OCI-LY3 (cell line): Measurements from ENCODE around the gene LGALS3BP.

Source experiments
- H2AFZ ChIP-seq: fragments of 200-600, 300-600 bp; shearing (Covaris generic); 2 replicates; pipeline ENCODE4 v1.6.0; 2014; ENCODE audit warnings: antibody characterized with exemption, low read depth, low read length
- H3K27ac ChIP-seq: fragments of 200-600, 300-600 bp; sonication (generic); 2 replicates; pipeline ENCODE4 v1.5.1; 2014; ENCODE audit warnings: mild to moderate bottlenecking, low read length, moderate library complexity, mixed read lengths
- H3K27me3 ChIP-seq: fragments of 200-600, 300-600 bp; sonication (generic); 2 replicates; pipeline ENCODE4 v1.6.1; 2014; ENCODE audit warnings: low read depth, low read length, mixed read lengths
- H3K36me3 ChIP-seq: fragments of 200-600, 300-600 bp; sonication (generic); replicated peaks from 2 replicates; pipeline ENCODE3; 2014; ENCODE audit warnings: low read depth, low read length, mixed read lengths
- H3K4me1 ChIP-seq: fragments of 300-600, 200-600 bp; sonication (generic); 2 replicates; pipeline ENCODE4 v1.6.1; 2014; ENCODE audit warnings: low read length, mixed read lengths
- H3K4me2 ChIP-seq: fragments of 200-600, 300-600 bp; sonication (generic); 2 replicates; pipeline ENCODE4 v1.6.1; 2014; ENCODE audit warnings: low read length, mixed read lengths
- H3K4me3 ChIP-seq: fragments of 300-600, 200-600 bp; sonication (generic); 2 replicates; pipeline ENCODE4 v1.5.1; 2014; ENCODE audit warnings: antibody characterized with exemption, mild to moderate bottlenecking, low read length, moderate library complexity
- H3K79me2 ChIP-seq: fragments of 300-600, 200-600 bp; shearing (Covaris generic); 2 replicates; pipeline ENCODE4 v1.6.1; 2014; ENCODE audit warnings: mild to moderate bottlenecking, low read length, mixed read lengths
- H3K9ac ChIP-seq: fragments of 300-600, 200-600 bp; shearing (Covaris generic); 2 replicates; pipeline ENCODE4 v1.6.0; 2014; ENCODE audit warnings: mild to moderate bottlenecking, low read length, moderate library complexity
- H3K9me3 ChIP-seq: fragments of 200-600, 300-600 bp; shearing (Covaris generic); 2 replicates; pipeline ENCODE4 v1.6.1; 2014; ENCODE audit warnings: low read length, mixed read lengths; ENCODE audit not compliant: insufficient read depth
- H4K20me1 ChIP-seq: fragments of 200-600, 300-600 bp; sonication (generic); 2 replicates; pipeline ENCODE4 v1.6.1; 2016; ENCODE audit warnings: low read length, mixed read lengths; ENCODE audit not compliant: insufficient read depth
- CTCF ChIP-seq: fragments of 200-600, 300-600 bp; sonication (generic); IDR thresholded peaks from 2 replicates; pipeline ENCODE4 v1.5.1; 2014; ENCODE audit warnings: antibody characterized with exemption, low read length, low read depth
- EZH2phosphoT487 ChIP-seq: fragments of 200-600 bp; shearing (Covaris generic); IDR thresholded peaks from 2 replicates; pipeline ENCODE4 v1.6.1; 2018; ENCODE audit warnings: antibody characterized with exemption, mixed run types, low read depth

The LGALS3BP gene

GRCh38 chr17:79020631-79021301, 41.0 kb upstream of the LGALS3BP start:
- no peak overlapping the region for H2AFZ ChIP-seq
- peaks cover 3% of the 10 kb centered on the region; the same call in 1 of the 2 replicates for H3K9me3 ChIP-seq
- no peaks in the 10 kb centered on the region for H3K4me1 ChIP-seq
- no peaks in the 10 kb centered on the region for H3K79me2 ChIP-seq
- no peak overlapping the region for H3K27ac ChIP-seq
- no peak for TF ChIP-seq EZH2phosphoT487
- no peak for TF ChIP-seq CTCF
- H3K36me3 ChIP-seq, result no peaks in the 10 kb centered on the region
- H3K4me2 ChIP-seq, result no peak overlapping the region
- no peak overlapping the region for H3K4me3 ChIP-seq
- no peak overlapping the region for H3K9ac ChIP-seq
- peaks cover 24% of the 10 kb centered on the region for H3K27me3 ChIP-seq
- no peaks in the 10 kb centered on the region for H4K20me1 ChIP-seq

- H3K36me3 ChIP-seq, result no peaks in the 10 kb centered on the region
- no peak overlapping the region for H3K4me3 ChIP-seq
- H4K20me1 ChIP-seq, result no peaks in the 10 kb centered on the region
- no peak overlapping the region for H3K9ac ChIP-seq
- no peak overlapping the region for H2AFZ ChIP-seq
- peaks cover 8% of the 10 kb centered on the region; the same call in 1 of the 2 replicates for H3K9me3 ChIP-seq
- H3K27me3 ChIP-seq, result peaks cover 24% of the 10 kb centered on the region
- H3K27ac ChIP-seq, result no peak overlapping the region
- TF ChIP-seq EZH2phosphoT487 (no peak), CTCF (peak; percentile 52)
- no peak overlapping the region for H3K4me2 ChIP-seq
- no peaks in the 10 kb centered on the region for H3K4me1 ChIP-seq
- no peaks in the 10 kb centered on the region for H3K79me2 ChIP-seq
Measured at GRCh38 chr17:79019632-79020584, 40.2 kb upstream of the LGALS3BP start.

- Histone ChIP-seq H3K79me2 (no peaks in the 10 kb centered on the region), H3K4me2 (no peak overlapping the region), H3K4me3 (no peak overlapping the region), H3K9me3 (peaks cover 13% of the 10 kb centered on the region), H3K27me3 (peaks cover 24% of the 10 kb centered on the region), H2AFZ (no peak overlapping the region), H3K36me3 (no peaks in the 10 kb centered on the region), H3K27ac (no peak overlapping the region), H4K20me1 (no peaks in the 10 kb centered on the region), H3K4me1 (no peaks in the 10 kb centered on the region), H3K9ac (no peak overlapping the region)
- TF ChIP-seq CTCF (no peak), EZH2phosphoT487 (no peak)
Measured at GRCh38 chr17:79019261-79019631, 39.5 kb upstream of the LGALS3BP start.

- Histone ChIP-seq H3K36me3 (no peaks in the 10 kb centered on the region), H2AFZ (no peak overlapping the region), H3K79me2 (no peaks in the 10 kb centered on the region), H3K4me2 (no peak overlapping the region), H3K27me3 (peaks cover 24% of the 10 kb centered on the region), H3K4me1 (no peaks in the 10 kb centered on the region), H3K4me3 (no peak overlapping the region), H3K9me3 (peaks cover 21% of the 10 kb centered on the region), H4K20me1 (no peaks in the 10 kb centered on the region), H3K27ac (no peak overlapping the region), H3K9ac (no peak overlapping the region)
- no peak for TF ChIP-seq CTCF
- no peak for TF ChIP-seq EZH2phosphoT487
Measured at GRCh38 chr17:79018370-79018695, 38.6 kb upstream of the LGALS3BP start.
